ENCODE data around the gene ADGRA1. TPM values are rescaled to one million over a fixed set of nuclear protein-coding genes. Genes with fewer than 3 reads are reported as not detected.

The ADGRA1 gene
- total and polyA plus RNA-seq, 2 experiments from 2014 or later = 0.23 to 0.52 TPM

DNA sequence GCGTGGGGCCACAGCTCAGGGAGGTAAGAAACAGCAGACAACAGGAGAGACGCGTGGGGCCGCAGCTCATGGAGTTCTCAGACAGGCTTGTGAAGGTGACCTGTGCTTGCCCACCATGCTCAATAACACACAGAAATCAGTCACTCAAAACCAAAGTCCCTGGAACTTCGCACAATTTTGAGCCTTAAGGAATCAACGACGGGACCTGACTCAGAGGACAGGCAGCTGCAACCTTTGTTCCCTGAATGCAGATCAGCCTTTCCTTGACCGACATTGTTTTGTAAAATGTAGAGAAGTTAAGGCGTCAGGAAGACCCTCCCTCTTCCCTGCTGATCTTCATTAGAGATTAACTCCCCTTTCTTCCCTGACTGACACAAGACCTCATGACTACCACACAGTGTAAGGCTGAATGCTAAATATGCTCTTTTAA lies 63.8 kb downstream of the ADGRA1 start:
- Histone ChIP-seq H3K4me3 (peak overlapping the region; percentile 12; the same call in 1 of the 2 replicates), H2AFZ (no peak overlapping the region), H3F3A (replicated peaks; ENCODE audit: low read depth) (peaks cover 15% of the 10 kb centered on the region; the same call in 1 of the 2 replicates), H3K27me3 (ENCODE audit: insufficient read depth) (no peaks in the 10 kb centered on the region), H4K20me1 (replicated peaks; ENCODE audit: insufficient read depth) (no peaks in the 10 kb centered on the region), H3K27ac (ENCODE audit: low read depth) (peak overlapping the region; percentile 94), H3K79me2 (replicated peaks; ENCODE audit: insufficient read depth) (no peaks in the 10 kb centered on the region), H3K4me2 (peak overlapping the region; percentile 25; the same call in 1 of the 2 replicates), H3K36me3 (ENCODE audit: insufficient read depth) (0 out of 2 replicates have a peak, but pooled peaks cover 5% of the 10 kb centered on the region), H3K4me1 (ENCODE audit: insufficient read depth) (peaks cover 17% of the 10 kb centered on the region), H3K9me2 (ENCODE audit: insufficient read depth) (0 out of 2 replicates have a peak, but pooled peaks cover 3% of the 10 kb centered on the region)
- peaks cover 32% of the 10 kb centered on the region for H3K4me1 Mint-ChIP-seq
- H3K27me3 Mint-ChIP-seq (ENCODE audit: insufficient read depth, low read depth, poor library complexity) = peaks cover 6% of the 10 kb centered on the region
- peak overlapping the region; percentile 96 for H3K27ac Mint-ChIP-seq
- peak; percentile 94 for DNase-seq (ENCODE audit: low spot score)
- TF ChIP-seq ZNF462 (CRISPR knock-in tag; IDR thresholded peaks at IDR 0.05) (no peak), NANOG (IDR thresholded peaks at IDR 0.05; ENCODE audit: borderline replicate concordance) (peak; percentile 72; the same call in 1 of the 2 replicates), POLR2AphosphoS5 (IDR thresholded peaks at IDR 0.05; ENCODE audit: low read depth) (peak; percentile 55), ZNF331 (CRISPR knock-in tag; IDR thresholded peaks at IDR 0.05; ENCODE audit: low read depth) (no peak), CREB1 (CRISPR knock-in tag; IDR thresholded peaks at IDR 0.05; ENCODE audit: low read depth) (0 out of 2 replicates have a peak, but pooled peaks have one; percentile 28)
- TF ChIP-seq, protein P1, sequence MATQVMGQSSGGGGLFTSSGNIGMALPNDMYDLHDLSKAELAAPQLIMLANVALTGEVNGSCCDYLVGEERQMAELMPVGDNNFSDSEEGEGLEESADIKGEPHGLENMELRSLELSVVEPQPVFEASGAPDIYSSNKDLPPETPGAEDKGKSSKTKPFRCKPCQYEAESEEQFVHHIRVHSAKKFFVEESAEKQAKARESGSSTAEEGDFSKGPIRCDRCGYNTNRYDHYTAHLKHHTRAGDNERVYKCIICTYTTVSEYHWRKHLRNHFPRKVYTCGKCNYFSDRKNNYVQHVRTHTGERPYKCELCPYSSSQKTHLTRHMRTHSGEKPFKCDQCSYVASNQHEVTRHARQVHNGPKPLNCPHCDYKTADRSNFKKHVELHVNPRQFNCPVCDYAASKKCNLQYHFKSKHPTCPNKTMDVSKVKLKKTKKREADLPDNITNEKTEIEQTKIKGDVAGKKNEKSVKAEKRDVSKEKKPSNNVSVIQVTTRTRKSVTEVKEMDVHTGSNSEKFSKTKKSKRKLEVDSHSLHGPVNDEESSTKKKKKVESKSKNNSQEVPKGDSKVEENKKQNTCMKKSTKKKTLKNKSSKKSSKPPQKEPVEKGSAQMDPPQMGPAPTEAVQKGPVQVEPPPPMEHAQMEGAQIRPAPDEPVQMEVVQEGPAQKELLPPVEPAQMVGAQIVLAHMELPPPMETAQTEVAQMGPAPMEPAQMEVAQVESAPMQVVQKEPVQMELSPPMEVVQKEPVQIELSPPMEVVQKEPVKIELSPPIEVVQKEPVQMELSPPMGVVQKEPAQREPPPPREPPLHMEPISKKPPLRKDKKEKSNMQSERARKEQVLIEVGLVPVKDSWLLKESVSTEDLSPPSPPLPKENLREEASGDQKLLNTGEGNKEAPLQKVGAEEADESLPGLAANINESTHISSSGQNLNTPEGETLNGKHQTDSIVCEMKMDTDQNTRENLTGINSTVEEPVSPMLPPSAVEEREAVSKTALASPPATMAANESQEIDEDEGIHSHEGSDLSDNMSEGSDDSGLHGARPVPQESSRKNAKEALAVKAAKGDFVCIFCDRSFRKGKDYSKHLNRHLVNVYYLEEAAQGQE (IDR thresholded peaks at IDR 0.05; ENCODE audit: unreplicated experiment) = no peak
- H3K36me3 Mint-ChIP-seq (ENCODE audit: low read depth) = peaks cover 37% of the 10 kb centered on the region
- peak overlapping the region; percentile 15 for H3K4me3 Mint-ChIP-seq
- ATAC-seq = peak; percentile 99
- H3K9me3 Mint-ChIP-seq = peaks cover 46% of the 10 kb centered on the region
